WTC11 (cell line): ENCODE results near the gene MRPL28.

Experiments used
- CREM ChIP-seq: sonication (generic); formaldehyde crosslinking; IDR thresholded peaks from 2 replicates; pipeline ENCODE4 v1.8.1; 2022; ENCODE audit warnings: mild to moderate bottlenecking, missing genetic modification reagents, moderate library complexity
- HMGA2 ChIP-seq: fragments of 250-450 bp; sonication (Bioruptor Pico); IDR thresholded peaks from 2 replicates; pipeline ENCODE4 v1.4.0; 2021; ENCODE audit warnings: mild to moderate bottlenecking, moderate library complexity
- JUN ChIP-seq: sonication (generic); formaldehyde crosslinking; IDR thresholded peaks from 2 replicates; pipeline ENCODE4 v1.8.0; 2023; ENCODE audit warnings: mild to moderate bottlenecking, missing genetic modification reagents
- NR1H2 ChIP-seq: sonication (generic); formaldehyde crosslinking; IDR thresholded peaks from 2 replicates; pipeline ENCODE4 v1.9.0; 2021; ENCODE audit warnings: mild to moderate bottlenecking, moderate library complexity, missing genetic modification reagents
- TF ChIP-seq, protein P1 (sequence below): fragments of 200-600 bp; IDR thresholded peaks from 2 replicates; pipeline ENCODE4 v1.8.0; 2022; ENCODE audit warnings: antibody characterized with exemption
- TF ChIP-seq, protein P2 (sequence below): sonication (generic); formaldehyde crosslinking; IDR thresholded peaks from 2 replicates; pipeline ENCODE4 v1.8.1; 2022; ENCODE audit warnings: low read depth, mild to moderate bottlenecking, moderate library complexity, missing genetic modification reagents, borderline replicate concordance
- TF ChIP-seq, protein P3 (sequence below): sonication (generic); formaldehyde crosslinking; IDR thresholded peaks from 2 replicates; pipeline ENCODE4 v1.8.0; 2022; ENCODE audit warnings: mild to moderate bottlenecking, missing genetic modification reagents
- TF ChIP-seq, protein P4 (sequence below): sonication (generic); formaldehyde crosslinking; IDR thresholded peaks from 2 replicates; pipeline ENCODE4 v1.8.0; 2022; ENCODE audit warnings: mild to moderate bottlenecking, missing genetic modification reagents
- TF ChIP-seq, protein P5 (sequence below): sonication (generic); formaldehyde crosslinking; conservative IDR thresholded peaks from 2 replicates; pipeline ENCODE4 v1.8.1; 2022; ENCODE audit warnings: mild to moderate bottlenecking, missing genetic modification reagents

DNA sequence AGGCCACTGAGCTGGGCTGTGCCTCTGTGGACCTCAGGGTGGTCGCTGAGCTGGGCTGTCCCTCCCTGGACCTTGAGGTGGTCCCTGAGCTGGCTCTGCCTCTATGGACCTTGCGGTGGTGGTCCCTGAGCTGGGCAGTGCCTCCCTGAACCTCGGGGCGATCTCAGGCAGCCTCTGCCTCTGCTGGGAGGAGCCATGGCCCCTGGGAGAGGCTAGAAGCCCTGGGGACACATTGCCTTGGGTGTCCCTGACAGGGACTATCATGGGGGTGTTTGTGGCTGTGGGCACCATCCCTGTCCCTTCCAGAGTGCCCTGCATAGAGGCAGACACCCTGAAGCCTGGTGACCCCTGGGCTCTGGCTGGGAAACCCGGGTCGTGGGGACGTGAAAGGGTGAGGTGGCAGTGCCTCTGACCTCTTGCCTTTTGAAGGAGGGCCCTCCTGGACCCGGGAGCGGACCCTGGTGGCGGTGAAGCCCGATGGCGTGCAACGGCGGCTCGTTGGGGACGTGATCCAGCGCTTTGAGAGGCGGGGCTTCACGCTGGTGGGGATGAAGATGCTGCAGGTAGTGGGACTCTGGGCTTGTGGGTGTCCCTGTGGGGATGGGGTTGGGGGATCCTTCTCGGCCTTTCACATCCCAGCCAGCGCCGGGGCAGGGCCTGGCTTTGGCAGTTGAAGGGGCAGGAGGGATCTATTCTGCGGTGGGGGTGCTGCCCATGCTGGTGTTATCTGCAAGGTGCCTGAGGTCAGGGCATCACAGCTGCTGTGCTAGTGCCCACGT is 28.4 kb upstream of the MRPL28 start:
- TF ChIP-seq, protein P1, sequence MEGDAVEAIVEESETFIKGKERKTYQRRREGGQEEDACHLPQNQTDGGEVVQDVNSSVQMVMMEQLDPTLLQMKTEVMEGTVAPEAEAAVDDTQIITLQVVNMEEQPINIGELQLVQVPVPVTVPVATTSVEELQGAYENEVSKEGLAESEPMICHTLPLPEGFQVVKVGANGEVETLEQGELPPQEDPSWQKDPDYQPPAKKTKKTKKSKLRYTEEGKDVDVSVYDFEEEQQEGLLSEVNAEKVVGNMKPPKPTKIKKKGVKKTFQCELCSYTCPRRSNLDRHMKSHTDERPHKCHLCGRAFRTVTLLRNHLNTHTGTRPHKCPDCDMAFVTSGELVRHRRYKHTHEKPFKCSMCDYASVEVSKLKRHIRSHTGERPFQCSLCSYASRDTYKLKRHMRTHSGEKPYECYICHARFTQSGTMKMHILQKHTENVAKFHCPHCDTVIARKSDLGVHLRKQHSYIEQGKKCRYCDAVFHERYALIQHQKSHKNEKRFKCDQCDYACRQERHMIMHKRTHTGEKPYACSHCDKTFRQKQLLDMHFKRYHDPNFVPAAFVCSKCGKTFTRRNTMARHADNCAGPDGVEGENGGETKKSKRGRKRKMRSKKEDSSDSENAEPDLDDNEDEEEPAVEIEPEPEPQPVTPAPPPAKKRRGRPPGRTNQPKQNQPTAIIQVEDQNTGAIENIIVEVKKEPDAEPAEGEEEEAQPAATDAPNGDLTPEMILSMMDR, result no peak
- TF ChIP-seq, protein P2, sequence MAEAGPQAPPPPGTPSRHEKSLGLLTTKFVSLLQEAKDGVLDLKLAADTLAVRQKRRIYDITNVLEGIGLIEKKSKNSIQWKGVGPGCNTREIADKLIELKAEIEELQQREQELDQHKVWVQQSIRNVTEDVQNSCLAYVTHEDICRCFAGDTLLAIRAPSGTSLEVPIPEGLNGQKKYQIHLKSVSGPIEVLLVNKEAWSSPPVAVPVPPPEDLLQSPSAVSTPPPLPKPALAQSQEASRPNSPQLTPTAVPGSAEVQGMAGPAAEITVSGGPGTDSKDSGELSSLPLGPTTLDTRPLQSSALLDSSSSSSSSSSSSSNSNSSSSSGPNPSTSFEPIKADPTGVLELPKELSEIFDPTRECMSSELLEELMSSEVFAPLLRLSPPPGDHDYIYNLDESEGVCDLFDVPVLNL (CRISPR knock-in tag), result no peak
- TF ChIP-seq CREM (no peak), HMGA2 (CRISPR knock-in tag) (no peak), JUN (CRISPR knock-in tag) (no peak), NR1H2 (no peak)
- TF ChIP-seq, protein P3, sequence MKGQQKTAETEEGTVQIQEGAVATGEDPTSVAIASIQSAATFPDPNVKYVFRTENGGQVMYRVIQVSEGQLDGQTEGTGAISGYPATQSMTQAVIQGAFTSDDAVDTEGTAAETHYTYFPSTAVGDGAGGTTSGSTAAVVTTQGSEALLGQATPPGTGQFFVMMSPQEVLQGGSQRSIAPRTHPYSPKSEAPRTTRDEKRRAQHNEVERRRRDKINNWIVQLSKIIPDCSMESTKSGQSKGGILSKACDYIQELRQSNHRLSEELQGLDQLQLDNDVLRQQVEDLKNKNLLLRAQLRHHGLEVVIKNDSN (CRISPR knock-in tag), result no peak
- TF ChIP-seq, protein P4, sequence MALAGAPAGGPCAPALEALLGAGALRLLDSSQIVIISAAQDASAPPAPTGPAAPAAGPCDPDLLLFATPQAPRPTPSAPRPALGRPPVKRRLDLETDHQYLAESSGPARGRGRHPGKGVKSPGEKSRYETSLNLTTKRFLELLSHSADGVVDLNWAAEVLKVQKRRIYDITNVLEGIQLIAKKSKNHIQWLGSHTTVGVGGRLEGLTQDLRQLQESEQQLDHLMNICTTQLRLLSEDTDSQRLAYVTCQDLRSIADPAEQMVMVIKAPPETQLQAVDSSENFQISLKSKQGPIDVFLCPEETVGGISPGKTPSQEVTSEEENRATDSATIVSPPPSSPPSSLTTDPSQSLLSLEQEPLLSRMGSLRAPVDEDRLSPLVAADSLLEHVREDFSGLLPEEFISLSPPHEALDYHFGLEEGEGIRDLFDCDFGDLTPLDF (CRISPR knock-in tag), result no peak
- TF ChIP-seq, protein P5, sequence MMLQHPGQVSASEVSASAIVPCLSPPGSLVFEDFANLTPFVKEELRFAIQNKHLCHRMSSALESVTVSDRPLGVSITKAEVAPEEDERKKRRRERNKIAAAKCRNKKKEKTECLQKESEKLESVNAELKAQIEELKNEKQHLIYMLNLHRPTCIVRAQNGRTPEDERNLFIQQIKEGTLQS (CRISPR knock-in tag), result no peak
